ENCODE data around the gene AIFM1. TPM values are rescaled to one million over a fixed set of nuclear protein-coding genes. Genes with fewer than 3 reads are reported as not detected.

AIFM1 gene
- total RNA-seq, 2 donors from 2014 or later, result 83.1 to 99.9 TPM

DNA sequence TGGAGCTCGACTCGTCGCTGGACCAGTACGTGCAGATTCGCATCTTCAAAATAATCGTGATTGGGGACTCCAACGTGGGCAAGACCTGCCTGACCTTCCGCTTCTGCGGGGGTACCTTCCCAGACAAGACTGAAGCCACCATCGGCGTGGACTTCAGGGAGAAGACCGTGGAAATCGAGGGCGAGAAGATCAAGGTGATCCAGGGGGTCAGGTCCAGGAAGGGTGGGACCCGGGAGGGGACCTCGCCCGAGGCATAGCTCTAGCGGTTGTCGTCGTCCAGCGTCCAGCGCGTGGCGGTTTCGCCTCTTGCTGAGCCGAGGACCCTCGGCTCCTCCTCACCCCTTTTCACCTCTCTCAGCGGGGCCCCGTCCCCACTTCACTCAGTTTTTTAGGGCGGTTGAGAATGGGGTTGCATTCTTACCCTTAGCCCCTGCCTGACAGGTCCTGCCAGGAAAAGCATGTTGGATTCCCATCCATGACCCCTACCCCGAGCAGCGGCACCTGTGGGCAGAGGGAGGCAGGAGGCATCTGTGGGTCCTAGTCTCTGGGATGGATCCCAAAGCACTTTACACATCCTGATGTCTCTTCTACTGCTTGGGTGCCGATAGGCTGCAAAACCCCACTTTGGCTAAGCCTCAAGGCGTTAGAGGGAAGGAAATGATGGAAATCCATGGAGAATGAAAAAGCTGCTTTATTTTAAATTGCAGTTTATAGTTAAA lies 6.6 kb upstream of the AIFM1 start:
- DNase-seq (no peak), ATAC-seq (no peak)
- intact Hi-C loops (cut with DNase I), result no loop called here

DNA sequence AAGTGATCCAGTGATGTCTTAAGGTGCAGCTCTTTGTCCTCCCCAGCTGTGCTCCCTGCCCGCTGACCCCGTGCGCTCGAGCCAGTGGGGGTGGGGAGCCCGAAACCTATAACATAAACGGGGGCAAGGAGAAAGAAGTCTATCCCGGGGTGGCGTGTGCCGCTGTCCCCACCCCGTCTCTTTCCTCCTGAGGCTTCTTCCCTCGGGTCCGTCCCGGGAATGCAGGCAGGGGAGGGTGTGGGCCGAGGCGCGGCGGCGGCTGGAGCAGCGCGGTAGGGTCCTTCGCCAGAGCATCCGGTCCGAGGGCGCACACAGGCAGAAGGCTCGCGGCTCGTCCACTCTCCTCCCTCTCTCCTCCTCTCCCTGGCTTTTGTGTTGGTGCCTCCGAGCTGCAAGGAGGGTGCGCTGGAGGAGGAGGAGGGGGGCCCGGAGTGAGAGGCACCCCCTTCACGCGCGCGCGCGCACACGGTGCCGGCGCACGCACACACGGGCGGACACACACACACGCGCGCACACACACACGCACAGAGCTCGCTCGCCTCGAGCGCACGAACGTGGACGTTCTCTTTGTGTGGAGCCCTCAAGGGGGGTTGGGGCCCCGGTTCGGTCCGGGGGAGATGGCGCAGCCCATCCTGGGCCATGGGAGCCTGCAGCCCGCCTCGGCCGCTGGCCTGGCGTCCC lies 5.9 kb upstream of the AIFM1 start, which contains the start of gene RAB33A:
RAB33A (plus strand) TSS at position 517 of the 681 bp plus-strand sequence; CDS start at position 618, 101 bp downstream.
- DNase-seq (peak; percentile 31), ATAC-seq (peak; percentile 20 to 45)
- intact Hi-C loops (cut with DNase I), result no loop called here

DNA sequence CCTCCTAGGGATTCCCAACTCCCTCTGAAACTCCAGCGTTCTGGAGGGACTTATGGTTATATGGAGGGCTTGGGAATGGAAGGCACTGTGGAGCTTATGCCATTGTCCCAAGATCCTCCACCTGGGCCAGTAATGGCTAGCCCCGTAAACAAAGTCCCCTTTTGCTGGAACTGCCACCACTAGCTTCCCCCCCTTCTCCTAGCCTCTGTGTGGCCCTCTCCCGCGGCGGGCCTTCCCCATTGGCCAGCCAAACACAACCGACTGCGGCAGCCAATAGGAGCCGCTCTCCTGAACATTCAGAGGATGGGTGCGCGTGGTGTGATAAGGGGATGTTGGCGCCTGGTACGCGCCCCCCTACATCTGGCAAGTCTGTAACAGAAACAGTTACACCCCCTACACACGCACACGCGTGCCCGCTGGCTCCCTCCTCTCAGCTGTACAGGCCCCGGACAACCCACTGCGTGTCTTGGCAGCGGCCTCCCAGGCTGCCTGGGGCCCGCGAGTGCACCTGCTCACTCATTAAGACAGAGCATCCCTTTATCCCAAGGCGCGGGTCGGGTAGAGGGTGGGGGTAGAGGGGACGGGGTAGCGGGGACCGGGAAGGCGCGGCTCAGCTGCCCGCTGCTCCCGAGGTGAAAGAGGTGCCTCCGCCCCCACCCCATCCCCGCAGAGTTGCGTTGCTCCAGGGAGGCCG lies 5.3 kb upstream of the AIFM1 start:
- peak; percentile 65 for DNase-seq

DNA sequence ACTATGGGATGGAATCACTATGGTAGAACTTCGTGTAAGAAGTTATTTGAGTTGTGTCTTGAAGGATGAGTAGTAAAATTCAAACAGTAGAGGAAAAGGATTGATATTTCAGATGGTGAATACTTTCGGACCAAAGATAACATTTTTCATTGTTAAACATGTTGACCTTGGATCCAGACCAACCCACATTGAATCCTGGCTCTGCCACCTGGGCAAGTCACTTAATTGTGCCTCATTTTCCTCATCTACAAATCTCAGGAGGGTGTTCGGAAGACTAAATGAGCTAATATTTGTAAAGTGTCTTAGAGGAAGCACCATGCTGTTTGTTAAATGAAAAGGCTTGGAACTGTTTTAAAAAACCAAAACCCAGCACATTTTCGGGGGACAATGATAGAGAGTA lies 1.4 kb upstream of the AIFM1 start:
- ATAC-seq (no peak), DNase-seq (no peak)

More for the DNA sequence above, 5.3 kb upstream of the AIFM1 start:
- intact Hi-C loops (cut with DNase I), result no loop called here
- peak; percentile 43 to 67 for ATAC-seq

DNA sequence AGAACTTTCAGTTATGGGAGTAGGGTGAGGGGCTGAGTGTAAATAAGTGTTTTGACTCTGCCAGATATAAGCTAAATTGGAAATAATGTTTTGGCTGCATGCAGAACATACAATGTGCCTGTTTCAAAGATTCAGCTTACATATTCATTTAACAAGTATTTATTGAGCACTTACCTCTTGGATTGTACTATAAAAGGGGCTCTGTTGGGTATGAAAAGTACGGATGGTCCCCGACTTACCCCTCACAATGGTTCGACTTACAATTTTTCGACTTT lies 799 bp upstream of the AIFM1 start:
- intact Hi-C loops (cut with DNase I), result no loop called here
- DNase-seq (no peak), ATAC-seq (no peak)

More for the DNA sequence above, 1.4 kb upstream of the AIFM1 start:
- intact Hi-C loops (cut with DNase I), result no loop called here

DNA sequence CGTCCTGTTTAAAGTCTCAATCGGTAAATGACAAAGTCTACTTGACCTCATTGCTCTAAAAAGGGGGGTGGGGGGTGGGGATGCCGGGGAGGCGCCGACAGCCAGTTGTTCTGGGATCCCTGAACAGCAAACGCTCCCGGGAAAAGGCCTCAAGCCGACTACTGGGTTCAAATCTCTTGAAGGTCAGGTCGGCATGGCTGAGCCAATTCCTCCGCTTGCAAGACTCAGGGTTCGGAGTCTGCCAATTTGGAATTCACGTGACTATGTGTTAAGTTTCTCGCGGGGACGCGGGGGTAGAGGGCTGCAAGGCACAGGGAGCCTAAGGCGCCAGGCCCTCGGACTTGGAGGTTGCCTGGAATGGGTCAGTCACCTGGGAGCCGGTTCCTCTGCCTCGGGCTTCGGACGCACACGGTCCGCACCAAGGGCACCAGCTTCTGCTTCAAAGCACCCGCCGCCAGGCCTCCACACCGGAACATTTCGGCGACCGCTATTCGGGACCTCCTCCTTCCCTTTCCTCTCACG lies 399 bp downstream of the AIFM1 start:
- intact Hi-C loops (cut with DNase I), result no loop called here
- ATAC-seq, result peak in 1 of 2 donors; percentile 34
- no peak for DNase-seq

DNA sequence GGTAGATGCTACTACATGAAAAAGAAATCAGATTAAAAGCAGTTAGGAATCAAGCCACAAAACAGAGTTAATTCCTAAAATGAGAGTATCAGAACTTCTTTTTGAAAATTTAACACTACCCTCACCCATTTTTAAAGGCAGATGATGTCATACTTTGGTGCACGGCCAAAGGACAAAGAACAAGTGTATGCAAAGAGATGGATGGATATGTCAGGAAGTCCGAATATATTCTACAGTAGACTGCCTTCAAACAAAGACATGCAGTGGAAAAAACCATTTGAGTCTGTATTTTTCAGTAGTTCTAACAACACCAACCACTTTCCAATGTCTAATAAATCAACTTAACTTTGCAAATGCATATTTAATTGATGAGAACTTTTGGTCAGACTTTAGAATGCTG lies 2.2 kb downstream of the AIFM1 start:
- DNase-seq (no peak), ATAC-seq (no peak)
- intact Hi-C loops (cut with DNase I), result loop anchor here in 1 of 2 donors (5.0 kb wide), 1 partner anchor 36 kb away; no protein-coding TSS in a partner anchor

DNA sequence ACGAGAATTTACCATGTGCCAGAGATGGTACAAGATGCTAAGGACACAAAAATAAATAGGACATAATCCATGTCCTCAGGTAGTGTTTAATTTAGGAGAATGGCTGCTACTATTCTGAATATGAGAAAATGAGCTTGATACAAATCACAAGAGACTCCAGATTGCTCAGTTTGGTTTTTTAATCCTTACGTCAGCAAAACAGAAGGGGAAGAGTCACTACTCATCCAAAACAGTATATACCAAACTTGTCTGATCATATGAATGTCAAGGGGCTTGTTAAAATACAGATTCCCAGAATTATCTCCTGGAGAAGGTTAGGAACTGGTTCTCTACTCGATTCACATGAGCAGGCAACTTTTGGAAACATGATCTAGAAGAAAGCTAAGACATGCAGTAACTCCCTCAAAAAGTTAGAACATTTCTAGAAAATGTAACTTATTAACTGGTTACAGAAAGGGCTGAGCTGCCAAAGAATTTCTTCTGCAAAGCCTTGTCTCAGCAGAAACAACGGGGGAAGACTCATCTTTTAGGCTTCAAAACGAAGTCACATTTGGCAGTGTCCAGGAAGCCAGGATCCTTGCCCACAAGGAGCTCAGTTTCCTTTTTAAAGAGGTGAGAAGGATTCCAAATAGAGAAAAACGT lies 3.4 kb downstream of the AIFM1 start:
- DNase-seq (no peak), ATAC-seq (no peak)
- intact Hi-C loops (cut with DNase I), result loop anchor here in 1 of 2 donors (5.0 kb wide), 1 partner anchor 35 kb away; no protein-coding TSS in a partner anchor

DNA sequence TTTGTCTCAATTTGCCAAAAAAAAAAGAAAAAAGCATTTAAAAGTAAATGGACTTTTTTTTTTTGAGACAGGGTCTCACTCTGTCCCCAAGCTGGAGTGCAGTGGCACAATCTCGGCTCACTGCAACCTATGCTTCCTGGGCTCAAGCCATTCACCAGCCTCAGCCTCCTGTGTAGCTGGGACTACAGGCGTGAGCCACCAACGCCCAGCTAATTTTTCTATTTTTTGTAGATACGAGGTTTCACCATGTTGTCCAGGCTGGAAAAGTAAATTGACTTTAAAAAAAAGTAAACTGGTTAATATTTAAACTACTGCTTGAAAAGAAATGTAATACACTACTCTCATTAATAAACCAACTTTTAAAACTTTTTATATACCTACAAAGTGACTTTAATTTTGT lies 5.9 kb downstream of the AIFM1 start:
- ATAC-seq (no peak), DNase-seq (no peak)
- intact Hi-C loops (cut with DNase I), result loop anchor here in 1 of 2 donors (5.0 kb wide), 1 partner anchor 32 kb away; no protein-coding TSS in a partner anchor

DNA sequence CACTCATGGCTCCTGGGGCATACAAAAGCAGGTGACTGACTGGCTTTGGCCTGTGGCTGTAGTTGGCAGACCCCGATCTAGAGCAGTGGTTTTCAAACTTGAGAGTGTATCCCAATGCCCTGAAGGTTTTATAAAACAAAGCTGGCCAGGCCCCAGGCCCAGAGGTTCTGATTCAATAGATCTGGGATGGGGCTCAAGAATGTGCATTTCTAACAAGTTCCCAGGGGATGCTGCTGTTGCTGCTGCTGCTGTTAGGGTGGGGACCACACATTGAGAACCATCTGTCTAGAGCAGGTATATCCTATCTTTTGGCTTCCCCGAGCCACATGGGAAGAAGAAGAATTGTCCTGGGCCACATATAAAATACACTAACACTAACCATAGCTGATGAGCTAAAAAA lies 7.3 kb downstream of the AIFM1 start:
- intact Hi-C loops (cut with DNase I), result no loop called here
- ATAC-seq (no peak), DNase-seq (no peak)

DNA sequence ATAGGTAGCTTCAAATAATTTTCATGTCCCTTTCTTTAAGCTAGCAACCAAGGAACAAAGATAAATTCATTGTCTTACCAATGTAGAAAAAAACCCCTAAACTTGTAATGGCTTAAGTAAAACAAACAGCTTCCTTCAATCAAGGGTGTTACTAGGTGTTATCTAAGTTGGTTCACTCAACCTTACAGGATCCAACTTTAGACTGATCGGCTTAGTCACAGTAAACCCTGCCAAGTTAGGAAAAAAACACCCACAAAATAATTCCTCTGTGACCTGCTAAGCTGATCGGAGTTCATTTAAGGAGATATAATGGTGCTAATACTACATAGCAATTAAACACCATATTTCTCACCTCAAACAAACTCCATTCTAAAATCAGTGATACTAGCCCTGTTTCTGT lies 10.1 kb downstream of the AIFM1 start:
- intact Hi-C loops (cut with DNase I), result no loop called here
- peak in 1 of 2 donors; percentile 85 for ATAC-seq
- no peak for DNase-seq

DNA sequence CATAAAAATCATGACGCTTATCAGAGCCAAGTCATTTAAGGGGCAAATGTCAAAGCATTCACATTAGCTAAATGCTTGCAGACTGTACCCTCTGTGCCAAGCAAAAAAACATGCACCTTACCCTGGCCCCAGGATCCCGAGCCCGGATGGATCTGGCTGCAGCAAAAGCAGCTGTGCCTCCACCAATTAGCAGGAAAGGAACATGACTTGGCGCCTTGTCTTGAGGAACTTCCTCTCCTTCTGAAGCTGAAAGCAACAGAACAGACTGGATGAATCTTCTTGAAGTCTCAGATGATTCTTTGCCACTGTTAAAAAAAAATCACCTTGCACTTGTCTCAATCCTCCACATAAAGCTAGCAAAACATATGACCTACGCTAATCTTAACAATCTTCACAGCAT lies 18.0 kb downstream of the AIFM1 start:
- no peak for DNase-seq
- intact Hi-C loops (cut with DNase I), result no loop called here
- no peak for ATAC-seq

DNA sequence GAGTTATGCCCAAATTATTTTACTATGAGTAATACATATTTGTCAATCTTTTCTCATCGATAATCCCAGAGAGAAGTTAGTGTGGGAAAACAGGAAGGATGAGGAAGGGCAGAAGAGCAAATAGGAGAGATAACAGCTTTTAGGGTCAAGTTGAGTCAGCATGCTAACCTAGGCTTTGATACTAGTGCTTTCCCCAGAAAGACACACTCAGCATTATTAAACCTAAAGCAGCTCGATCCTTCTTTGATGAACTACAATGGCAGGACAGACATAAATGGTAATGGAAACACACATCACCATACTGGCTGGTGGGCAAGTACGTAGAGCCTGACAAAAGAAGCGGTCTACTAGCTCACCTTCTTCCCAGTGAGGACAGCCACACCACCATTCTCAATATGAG lies 20.5 kb downstream of the AIFM1 start:
- no peak for DNase-seq
- no peak for ATAC-seq
- intact Hi-C loops (cut with DNase I), result no loop called here

DNA sequence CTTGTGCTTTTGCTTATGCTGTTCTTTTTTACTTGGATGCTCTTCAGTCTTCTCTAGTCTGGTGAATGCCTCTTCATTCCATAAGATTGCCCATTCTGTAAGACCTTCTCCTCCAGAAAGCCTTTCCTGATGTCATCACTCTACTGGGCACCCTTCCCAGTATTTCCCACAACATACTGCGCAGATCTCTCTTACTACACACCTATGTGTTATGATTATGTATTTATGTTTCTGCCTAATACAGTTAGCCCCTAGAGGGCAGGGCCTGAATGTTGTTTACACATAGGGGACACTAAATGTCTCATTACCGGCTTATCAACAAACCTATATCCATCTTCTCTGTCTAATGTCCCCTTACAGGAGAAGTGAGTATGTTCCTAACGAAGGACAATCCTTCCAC lies 21.1 kb downstream of the AIFM1 start:
- DNase-seq (no peak), ATAC-seq (peak in 1 of 2 donors; percentile 79)
- intact Hi-C loops (cut with DNase I), result no loop called here

DNA sequence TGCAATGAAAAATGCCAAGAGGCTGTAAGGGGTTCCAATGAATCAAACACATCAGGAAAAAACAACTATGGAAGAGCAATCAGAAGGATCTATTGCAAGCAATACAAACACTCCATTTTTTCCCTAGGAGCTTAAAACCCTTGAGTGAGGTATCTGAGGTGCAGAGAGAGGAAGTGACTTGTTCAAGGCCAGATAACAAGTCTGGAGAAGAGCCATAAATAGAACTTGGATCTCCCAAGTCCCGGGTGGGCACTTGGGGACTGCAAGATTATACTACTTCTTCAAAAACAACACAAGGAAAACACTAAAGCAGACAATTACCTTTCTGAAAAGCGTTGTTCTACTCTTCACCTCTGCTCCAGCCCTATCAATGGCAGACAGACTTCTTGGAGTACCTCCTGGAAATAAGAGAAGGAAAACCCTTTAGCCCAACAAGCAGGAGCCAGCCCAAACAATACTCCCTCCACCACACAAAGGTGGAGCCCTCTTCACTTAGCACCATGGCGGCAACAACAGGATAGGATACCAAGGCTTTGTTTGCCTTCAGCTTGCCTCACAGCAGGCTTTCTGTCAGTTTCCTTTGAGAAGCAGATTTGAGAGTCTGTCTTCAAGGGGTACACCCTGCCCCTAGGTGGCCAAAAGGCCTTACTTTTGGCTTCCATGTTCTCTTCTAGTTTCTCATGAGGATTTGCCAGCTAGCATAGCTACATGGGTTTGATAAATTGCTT lies 26.0 kb downstream of the AIFM1 start:
- DNase-seq (no peak), ATAC-seq (no peak)
- intact Hi-C loops (cut with DNase I), result no loop called here

DNA sequence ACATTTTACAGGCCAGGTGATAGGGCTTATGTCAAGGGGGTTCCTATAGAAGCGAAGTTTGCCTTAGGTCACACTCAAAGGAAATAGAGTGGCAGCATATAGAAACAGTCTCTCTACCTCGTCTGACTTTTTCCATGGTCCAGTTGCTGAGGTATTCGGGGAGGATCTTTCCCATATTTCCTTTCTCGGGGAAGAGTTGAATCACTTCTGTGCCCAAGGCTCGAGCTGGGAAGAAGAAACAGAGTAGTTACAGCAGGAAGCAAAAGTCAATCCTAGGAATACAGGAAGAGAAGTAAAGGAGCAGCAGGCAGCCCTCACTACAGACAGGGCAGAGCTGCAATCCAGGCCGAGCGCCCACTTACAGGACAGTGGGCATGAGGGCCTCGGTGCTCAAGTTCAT lies 28.7 kb downstream of the AIFM1 start:
- ATAC-seq (no peak), DNase-seq (no peak)
- intact Hi-C loops (cut with DNase I), result no loop called here

DNA sequence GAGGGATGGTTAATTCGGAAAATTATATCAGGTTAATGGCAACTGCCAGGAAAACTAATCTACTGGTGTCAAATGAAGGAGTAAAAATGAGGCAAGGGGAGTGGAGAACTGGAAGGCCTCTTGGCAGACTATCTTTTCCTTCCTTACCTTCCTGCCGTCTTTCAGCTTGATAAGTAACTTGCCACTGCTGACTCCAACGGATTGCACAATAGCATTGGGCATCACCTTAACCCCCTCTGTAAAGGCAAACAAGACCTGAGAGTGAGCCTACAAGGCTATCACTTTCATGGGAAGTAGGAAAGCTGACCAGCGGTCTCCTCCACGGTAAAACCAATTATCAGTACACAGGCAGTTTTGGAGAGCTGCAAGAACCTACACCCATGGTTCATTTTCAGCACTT lies 29.1 kb downstream of the AIFM1 start:
- intact Hi-C loops (cut with DNase I), result no loop called here
- ATAC-seq (peak in 1 of 2 donors; percentile 65), DNase-seq (no peak)

DNA sequence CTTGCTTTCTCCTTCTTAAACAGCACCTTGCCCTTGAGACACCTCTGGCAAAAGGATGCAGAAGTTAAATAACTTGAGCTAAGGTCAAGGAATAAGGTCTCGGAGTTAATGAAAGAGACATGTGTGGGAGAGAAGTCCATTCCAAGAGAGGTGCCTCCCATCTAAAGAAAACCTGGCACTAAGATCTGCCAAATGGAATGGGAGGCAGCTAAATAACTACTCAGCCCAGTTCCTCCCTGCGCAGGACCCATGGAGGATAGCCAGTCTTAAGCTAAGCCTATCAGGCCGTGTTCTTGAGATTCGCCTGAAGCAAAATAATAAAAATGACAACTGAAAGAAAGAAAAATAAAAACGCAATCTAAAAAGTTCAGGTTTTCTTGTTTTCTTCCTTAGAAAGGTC lies 34.7 kb downstream of the AIFM1 start:
- DNase-seq, result no peak
- intact Hi-C loops (cut with DNase I), result no loop called here
- ATAC-seq, result peak in 1 of 2 donors; percentile 81
